Activated T-cell treated with anti-CD3 and anti-CD28 coated beads, Interleukin-2, amount 50 U/mL, for 72 hours (primary cell): ENCODE results near the gene ENAH. TPM values are rescaled to one million over a fixed set of nuclear protein-coding genes. Genes with fewer than 3 reads are reported as not detected.

Experiments
- ATAC-seq, 2 donors: fragments of 150-1000 bp; cut with Tn5 transposase; replicated peaks in 1 of 2; 2 replicates each; pipeline ENCODE4 v1.10.0; 2021; ENCODE audit warnings: moderate library complexity in 2 of 2, mild to moderate bottlenecking in 1 of 2
- DNase-seq, 2 donors: peaks; one replicate each; pipeline ENCODE4 v3.0.0; 2021 to 2022; ENCODE audit warnings: mixed read lengths in 1 of 2
- H3K27ac Mint-ChIP-seq: one replicate; pipeline ENCODE4 v1.8.0; 2022; ENCODE audit warnings: mild to moderate bottlenecking, moderate library complexity, mixed read lengths
- H3K27me3 Mint-ChIP-seq: one replicate; pipeline ENCODE4 v1.8.0; 2022; ENCODE audit warnings: low read depth, mixed read lengths
- H3K36me3 Mint-ChIP-seq, 2 donors: one replicate each; pipeline ENCODE4 v1.8.0; 2022; ENCODE audit warnings: mixed read lengths in 2 of 2, mild to moderate bottlenecking in 1 of 2; ENCODE audit not compliant: insufficient read depth in 2 of 2
- H3K4me1 Mint-ChIP-seq: one replicate; pipeline ENCODE4 v1.8.0; 2022; ENCODE audit warnings: low read depth, mixed read lengths
- H3K4me3 Mint-ChIP-seq, 2 donors: one replicate each; pipeline ENCODE4 v1.8.0; 2022; ENCODE audit warnings: mild to moderate bottlenecking in 2 of 2, mixed read lengths in 2 of 2, moderate library complexity in 2 of 2
- H3K9me3 Mint-ChIP-seq, 2 donors: one replicate each; pipeline ENCODE4 v1.8.0; 2022; ENCODE audit warnings: mixed read lengths in 2 of 2
- total RNA-seq, 2 donors: library from RNA; stranded (reverse); gene quantifications; one replicate each; pipeline ENCODE4 v1.2.3, GENCODE V29; 2022

ENAH gene
- total RNA-seq, 2 donors from 2014 or later = 0.12 to 0.43 TPM

- peaks cover 64% of the 10 kb centered on the region for H3K4me1 Mint-ChIP-seq
- peaks cover 1 to 4% of the 10 kb centered on the region in 2 donors for H3K36me3 Mint-ChIP-seq
- H3K4me3 Mint-ChIP-seq = peak overlapping the region; percentile 67 to 69
- no peaks in the 10 kb centered on the region for H3K9me3 Mint-ChIP-seq
- peak overlapping the region; percentile 83 for H3K27ac Mint-ChIP-seq
- DNase-seq = peak in 1 of 2 donors; percentile 31
- H3K27me3 Mint-ChIP-seq = no peaks in the 10 kb centered on the region
- ATAC-seq = peak; percentile 39 to 57
Observed at GRCh38 chr1:225453797-225454648, 198.9 kb downstream of the ENAH start.

DNA sequence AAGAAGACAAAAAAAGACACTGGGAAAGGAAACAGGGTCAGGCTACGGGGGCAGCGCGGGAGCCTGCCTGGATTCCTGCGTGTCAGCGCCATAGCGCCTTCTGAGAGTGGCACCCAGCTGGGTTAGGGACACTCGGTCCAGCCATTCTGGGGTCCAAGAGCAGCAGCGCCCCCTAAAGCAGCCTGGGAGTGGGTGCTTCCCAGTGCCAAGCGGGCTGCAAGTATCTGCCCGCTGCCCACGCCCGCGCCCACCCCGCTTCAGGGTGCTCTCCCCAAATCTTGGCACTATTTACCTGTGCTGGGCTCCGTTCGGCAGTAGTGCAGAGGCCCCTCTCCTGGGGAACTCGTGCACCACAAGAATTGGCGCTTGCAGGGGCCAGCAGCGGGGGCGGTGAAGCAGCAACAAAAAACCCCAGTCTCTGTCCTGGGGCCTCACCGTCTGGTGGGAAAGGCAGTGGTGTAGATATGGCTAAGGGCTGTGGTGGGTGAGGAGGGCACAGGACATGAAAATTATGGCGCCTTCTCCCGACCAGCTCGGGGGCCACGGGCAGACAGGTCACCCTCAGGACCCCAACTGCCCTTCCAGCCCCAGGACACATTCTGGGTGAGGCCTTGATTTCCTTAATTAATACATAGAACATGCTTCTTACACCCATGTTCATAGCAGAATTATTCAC is 200.9 kb downstream of the ENAH start:
- no peak for ATAC-seq
- H3K36me3 Mint-ChIP-seq = peaks cover 1 to 4% of the 10 kb centered on the region in 2 donors
- no peak overlapping the region for H3K4me3 Mint-ChIP-seq
- no peak for DNase-seq
- no peaks in the 10 kb centered on the region for H3K9me3 Mint-ChIP-seq
- H3K27me3 Mint-ChIP-seq = no peaks in the 10 kb centered on the region
- peaks cover 52% of the 10 kb centered on the region for H3K4me1 Mint-ChIP-seq
- no peak overlapping the region for H3K27ac Mint-ChIP-seq

DNA sequence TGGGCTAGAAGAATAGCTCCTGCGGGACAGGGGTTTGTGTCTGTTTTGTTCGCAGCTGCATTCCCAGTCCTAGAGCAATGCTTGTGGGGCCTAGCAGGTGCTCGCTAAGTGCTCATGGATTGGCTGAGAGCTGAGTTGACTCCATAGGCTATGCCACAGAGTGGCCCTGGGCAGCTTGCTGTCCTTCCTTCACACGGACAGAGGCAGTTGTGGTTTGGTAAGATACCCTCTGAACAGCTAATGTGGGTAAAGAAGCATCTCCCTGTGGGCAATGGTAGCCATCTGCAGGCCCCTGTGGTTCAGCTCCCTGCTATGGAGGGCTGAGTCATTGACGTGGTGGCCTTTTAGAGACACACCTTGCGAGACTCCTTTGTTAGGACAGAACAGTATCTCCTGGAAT is 201.6 kb downstream of the ENAH start:
- Mint-ChIP-seq H3K4me3 (no peak overlapping the region), H3K4me1 (peaks cover 55% of the 10 kb centered on the region), H3K36me3 (peaks cover 1 to 4% of the 10 kb centered on the region in 2 donors), H3K27ac (no peak overlapping the region), H3K9me3 (no peaks in the 10 kb centered on the region), H3K27me3 (no peaks in the 10 kb centered on the region)
- DNase-seq = no peak
- no peak for ATAC-seq

DNA sequence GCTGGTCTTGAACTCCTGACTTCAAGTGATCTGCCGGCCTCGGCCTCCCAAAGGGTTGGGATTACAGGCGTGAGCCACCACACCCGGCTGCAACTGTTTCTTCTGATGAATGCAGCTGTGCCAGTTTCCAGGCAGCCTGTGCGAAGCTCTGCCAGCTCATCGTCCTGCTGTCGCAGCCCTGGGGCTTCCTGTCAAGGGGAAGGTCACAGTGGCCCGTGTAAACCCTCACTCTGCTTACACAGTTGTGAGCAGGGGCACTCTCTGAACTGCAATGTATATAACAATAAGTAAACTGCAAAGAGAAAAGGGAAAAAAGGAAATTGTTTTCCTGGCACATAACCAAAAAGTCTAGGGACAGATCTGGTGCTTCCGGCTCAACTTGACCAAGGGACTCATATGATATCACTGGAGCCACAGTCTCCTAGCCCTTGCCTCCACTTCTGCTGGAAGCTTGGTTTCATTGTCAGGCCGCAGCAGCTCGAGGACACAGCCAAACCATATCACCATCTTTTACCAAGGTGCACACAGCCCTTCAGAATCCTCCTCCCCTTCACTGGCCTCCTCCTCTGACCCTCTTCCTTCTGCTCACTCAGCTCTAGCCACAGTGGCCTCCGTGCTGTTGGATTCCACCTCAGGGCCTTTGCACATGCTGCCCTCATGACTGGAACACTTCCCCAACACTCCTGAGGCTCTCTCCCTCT is 202.3 kb downstream of the ENAH start:
- DNase-seq (no peak), ATAC-seq (no peak)
- Mint-ChIP-seq H3K4me3 (no peak overlapping the region), H3K9me3 (no peaks in the 10 kb centered on the region), H3K27ac (no peak overlapping the region), H3K27me3 (no peaks in the 10 kb centered on the region), H3K36me3 (peaks cover 1 to 4% of the 10 kb centered on the region in 2 donors), H3K4me1 (peaks cover 61% of the 10 kb centered on the region)

- Mint-ChIP-seq H3K36me3 (peaks cover 4 to 5% of the 10 kb centered on the region in 2 donors), H3K27ac (no peak overlapping the region), H3K4me1 (peaks cover 61% of the 10 kb centered on the region), H3K4me3 (no peak overlapping the region), H3K9me3 (no peaks in the 10 kb centered on the region), H3K27me3 (no peaks in the 10 kb centered on the region)
- ATAC-seq (no peak), DNase-seq (no peak)
Observed at GRCh38 chr1:225449774-225450173, 203.1 kb downstream of the ENAH start.

GRCh38 chr1:225449261-225449660 is 203.7 kb downstream of the ENAH start:
- no peaks in the 10 kb centered on the region for H3K27me3 Mint-ChIP-seq
- no peak for ATAC-seq
- no peak overlapping the region for H3K4me3 Mint-ChIP-seq
- H3K36me3 Mint-ChIP-seq = peaks cover 4 to 5% of the 10 kb centered on the region in 2 donors
- H3K9me3 Mint-ChIP-seq = no peaks in the 10 kb centered on the region
- H3K4me1 Mint-ChIP-seq = peaks cover 61% of the 10 kb centered on the region
- no peak overlapping the region for H3K27ac Mint-ChIP-seq
- no peak for DNase-seq

DNA sequence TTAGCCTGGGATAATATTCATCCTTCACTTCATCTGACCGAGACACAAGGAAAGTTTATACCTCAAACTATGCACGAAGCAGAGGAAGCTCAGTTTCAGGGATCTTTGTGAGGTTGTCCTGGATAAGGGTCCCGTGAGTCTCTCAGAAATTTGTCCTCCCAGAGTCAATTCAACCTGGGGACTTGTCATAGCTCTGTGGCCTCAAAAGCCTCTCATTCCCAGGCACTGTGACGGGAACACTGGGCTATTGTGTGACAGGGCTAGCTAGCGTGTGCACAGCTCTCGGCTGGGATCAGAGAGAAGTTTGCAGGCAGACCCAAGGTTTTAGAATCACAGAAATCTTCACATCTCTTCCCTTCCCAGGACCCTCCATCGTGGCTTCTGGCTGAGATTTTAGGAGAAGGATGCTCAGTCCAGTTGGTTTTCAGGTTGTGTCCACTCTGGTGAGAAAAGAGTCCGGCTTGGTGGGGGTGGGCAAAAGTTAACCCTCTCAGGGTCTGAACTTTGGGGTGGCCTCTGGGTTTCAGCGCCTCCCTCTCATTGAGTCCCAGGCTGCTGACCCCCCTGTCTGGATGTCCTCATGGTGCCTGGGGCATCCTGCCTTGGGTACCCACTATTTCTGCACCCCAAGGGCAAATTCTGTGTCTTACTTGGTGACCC is 204.6 kb downstream of the ENAH start:
- no peak for ATAC-seq
- Mint-ChIP-seq H3K4me3 (no peak overlapping the region), H3K4me1 (peaks cover 59% of the 10 kb centered on the region)

DNA sequence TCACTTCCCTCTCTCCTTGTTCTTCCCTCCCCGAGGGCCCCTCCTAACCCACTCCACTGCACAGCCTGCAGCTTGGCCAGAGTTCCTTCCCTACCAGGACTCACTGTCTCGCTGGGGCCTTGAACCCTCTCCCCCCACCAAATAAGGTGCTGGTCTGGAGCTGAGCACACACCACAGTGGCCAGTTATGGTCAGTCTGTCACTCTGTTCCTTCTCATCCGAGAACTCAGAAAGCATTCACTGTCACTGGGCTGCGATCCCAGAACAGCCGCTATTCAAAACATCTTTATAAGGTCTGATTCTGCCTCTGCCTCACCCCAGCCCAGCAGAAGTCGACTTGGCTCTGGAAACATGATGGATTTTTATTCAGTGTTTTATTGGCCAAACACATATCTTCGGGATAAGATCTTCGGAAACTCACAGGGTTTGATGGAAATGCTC is 205.3 kb downstream of the ENAH start:
- ATAC-seq (no peak), DNase-seq (no peak)
- H3K4me1 Mint-ChIP-seq = peaks cover 59% of the 10 kb centered on the region
- no peak overlapping the region for H3K27ac Mint-ChIP-seq
- H3K4me3 Mint-ChIP-seq = no peak overlapping the region
- H3K27me3 Mint-ChIP-seq = no peaks in the 10 kb centered on the region
- no peaks in the 10 kb centered on the region for H3K9me3 Mint-ChIP-seq
- H3K36me3 Mint-ChIP-seq = peaks cover under 1 to 3% of the 10 kb centered on the region in 2 donors

More for the DNA sequence above, 204.6 kb downstream of the ENAH start:
- Mint-ChIP-seq H3K27me3 (no peaks in the 10 kb centered on the region), H3K36me3 (peaks cover 4% of the 10 kb centered on the region in 2 donors), H3K27ac (no peak overlapping the region), H3K9me3 (no peaks in the 10 kb centered on the region)
- no peak for DNase-seq

- Mint-ChIP-seq H3K4me1 (peaks cover 59% of the 10 kb centered on the region), H3K9me3 (no peaks in the 10 kb centered on the region), H3K4me3 (no peak overlapping the region), H3K27me3 (no peaks in the 10 kb centered on the region), H3K27ac (no peak overlapping the region), H3K36me3 (peaks cover 0 to 3% of the 10 kb centered on the region in 2 donors)
- no peak for ATAC-seq
- DNase-seq = no peak
Observed at GRCh38 chr1:225446981-225447615, 205.8 kb downstream of the ENAH start.

DNA sequence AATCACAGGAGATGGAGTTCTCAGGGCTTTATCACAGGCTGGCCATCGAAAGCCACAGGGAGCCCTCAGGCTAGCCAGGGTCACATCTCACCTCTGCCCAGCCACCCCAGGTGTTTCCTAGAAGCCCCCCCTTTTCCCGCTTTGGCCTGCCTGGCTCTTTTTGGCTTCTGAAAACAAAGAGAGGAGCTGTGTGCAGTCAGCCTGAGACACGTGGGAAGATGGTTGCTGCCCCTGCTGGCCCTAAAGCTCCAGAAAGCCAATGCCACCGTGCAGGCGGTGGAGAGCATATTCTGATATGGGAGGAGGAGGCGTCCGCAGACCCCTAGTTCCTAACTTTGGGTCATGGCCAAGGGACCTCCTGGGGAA is 206.3 kb downstream of the ENAH start:
- no peaks in the 10 kb centered on the region for H3K9me3 Mint-ChIP-seq
- ATAC-seq (no peak), DNase-seq (no peak)
- H3K27ac Mint-ChIP-seq = no peak overlapping the region
- no peak overlapping the region for H3K4me3 Mint-ChIP-seq
- peaks cover 0 to 3% of the 10 kb centered on the region in 2 donors for H3K36me3 Mint-ChIP-seq
- no peaks in the 10 kb centered on the region for H3K27me3 Mint-ChIP-seq
- peaks cover 61% of the 10 kb centered on the region for H3K4me1 Mint-ChIP-seq

GRCh38 chr1:225445639-225446594 is 207.0 kb downstream of the ENAH start:
- ATAC-seq (no peak), DNase-seq (no peak)
- no peaks in the 10 kb centered on the region for H3K27me3 Mint-ChIP-seq
- peaks cover 0 to 3% of the 10 kb centered on the region in 2 donors for H3K36me3 Mint-ChIP-seq
- peak overlapping the region; percentile 98 for H3K27ac Mint-ChIP-seq
- H3K9me3 Mint-ChIP-seq = no peaks in the 10 kb centered on the region
- peak overlapping the region; percentile 74 to 85 for H3K4me3 Mint-ChIP-seq
- H3K4me1 Mint-ChIP-seq = peaks cover 59% of the 10 kb centered on the region
